Chondrocyte (in vitro differentiated cells): Measurements from ENCODE around the gene CTSS. TPM values are rescaled to one million over a fixed set of nuclear protein-coding genes. Genes with fewer than 3 reads are reported as not detected.

Experiments
- DNase-seq: peaks from one replicate; pipeline ENCODE4 v3.0.0; 2021; ENCODE audit warnings: mixed read lengths, low spot score
- H3K27ac Mint-ChIP-seq: one replicate; pipeline ENCODE4 v1.8.0; 2021; ENCODE audit warnings: mild to moderate bottlenecking, moderate library complexity, mixed read lengths; ENCODE audit not compliant: unreplicated experiment
- H3K27me3 Mint-ChIP-seq: 2 replicates; pipeline ENCODE4 v1.8.0; 2021; ENCODE audit warnings: low read depth, mixed read lengths
- H3K36me3 Mint-ChIP-seq: 2 replicates; pipeline ENCODE4 v1.8.0; 2021; ENCODE audit warnings: low read depth, mixed read lengths
- H3K4me1 Mint-ChIP-seq: 2 replicates; pipeline ENCODE4 v1.8.0; 2021; ENCODE audit warnings: low read depth, mild to moderate bottlenecking, mixed read lengths
- H3K4me3 Mint-ChIP-seq: one replicate; pipeline ENCODE4 v1.8.0; 2021; ENCODE audit warnings: mild to moderate bottlenecking, moderate library complexity, mixed read lengths; ENCODE audit not compliant: unreplicated experiment
- H3K9me3 Mint-ChIP-seq: 2 replicates; pipeline ENCODE4 v1.8.0; 2021; ENCODE audit warnings: low read depth, mixed read lengths
- total RNA-seq: library from RNA; stranded (reverse); gene quantifications from 3 replicates; pipeline ENCODE4 v1.2.1, GENCODE V29; 2021
- TF ChIP-seq, protein P1 (sequence below): fragments of 200-600 bp; sonication (generic); IDR thresholded peaks from 2 replicates; pipeline ENCODE4 v1.5.0; 2021; ENCODE audit warnings: antibody characterized with exemption, mild to moderate bottlenecking, moderate library complexity

CTSS gene
- total RNA-seq, 1 donor from 2014 or later: 1.5 TPM

DNA sequence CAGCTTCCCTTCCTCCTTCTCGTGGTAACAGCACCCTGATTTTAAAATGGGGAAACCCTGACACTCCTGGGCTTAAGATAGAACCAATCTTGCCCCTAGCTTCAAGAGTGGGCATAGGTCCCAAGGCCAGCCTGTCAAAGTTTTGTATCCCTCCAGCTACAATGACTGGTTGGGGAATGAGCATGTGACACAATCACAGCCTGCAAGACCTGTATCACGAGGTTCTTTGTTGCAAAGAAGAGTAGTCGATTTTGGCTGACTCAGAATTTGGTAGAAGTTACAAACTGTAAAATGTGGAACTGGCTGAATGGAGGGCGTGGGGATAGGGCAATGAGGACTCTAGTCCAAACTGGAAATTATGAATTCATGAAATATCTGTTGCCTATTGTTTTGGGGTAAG is 23.8 kb upstream of the CTSS start:
- no peak overlapping the region for H3K27ac Mint-ChIP-seq
- H3K27me3 Mint-ChIP-seq: no peaks in the 10 kb centered on the region
- no peaks in the 10 kb centered on the region for H3K9me3 Mint-ChIP-seq
- TF ChIP-seq, protein P1, sequence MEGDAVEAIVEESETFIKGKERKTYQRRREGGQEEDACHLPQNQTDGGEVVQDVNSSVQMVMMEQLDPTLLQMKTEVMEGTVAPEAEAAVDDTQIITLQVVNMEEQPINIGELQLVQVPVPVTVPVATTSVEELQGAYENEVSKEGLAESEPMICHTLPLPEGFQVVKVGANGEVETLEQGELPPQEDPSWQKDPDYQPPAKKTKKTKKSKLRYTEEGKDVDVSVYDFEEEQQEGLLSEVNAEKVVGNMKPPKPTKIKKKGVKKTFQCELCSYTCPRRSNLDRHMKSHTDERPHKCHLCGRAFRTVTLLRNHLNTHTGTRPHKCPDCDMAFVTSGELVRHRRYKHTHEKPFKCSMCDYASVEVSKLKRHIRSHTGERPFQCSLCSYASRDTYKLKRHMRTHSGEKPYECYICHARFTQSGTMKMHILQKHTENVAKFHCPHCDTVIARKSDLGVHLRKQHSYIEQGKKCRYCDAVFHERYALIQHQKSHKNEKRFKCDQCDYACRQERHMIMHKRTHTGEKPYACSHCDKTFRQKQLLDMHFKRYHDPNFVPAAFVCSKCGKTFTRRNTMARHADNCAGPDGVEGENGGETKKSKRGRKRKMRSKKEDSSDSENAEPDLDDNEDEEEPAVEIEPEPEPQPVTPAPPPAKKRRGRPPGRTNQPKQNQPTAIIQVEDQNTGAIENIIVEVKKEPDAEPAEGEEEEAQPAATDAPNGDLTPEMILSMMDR: no peak
- no peak overlapping the region for H3K4me3 Mint-ChIP-seq
- H3K36me3 Mint-ChIP-seq: peaks cover 11% of the 10 kb centered on the region
- H3K4me1 Mint-ChIP-seq: no peaks in the 10 kb centered on the region
- no peak for DNase-seq

DNA sequence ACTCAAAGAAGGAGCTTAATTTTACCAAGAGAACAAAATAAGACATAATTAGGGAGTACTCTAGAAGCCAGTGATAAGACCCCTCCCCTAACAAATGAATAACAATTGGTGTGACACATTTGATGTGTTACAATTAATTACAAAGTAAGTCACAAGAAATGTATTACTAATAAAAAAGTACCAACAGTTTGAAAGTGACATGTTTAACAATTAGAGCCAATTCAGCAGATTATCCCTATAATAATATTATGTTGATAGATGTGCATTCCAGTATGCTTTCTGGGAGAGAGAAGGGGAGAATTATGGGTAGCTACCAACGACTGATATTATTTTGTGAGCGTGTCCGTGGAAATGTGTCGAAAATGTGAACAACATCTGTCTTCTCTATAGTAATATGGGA is 23.4 kb upstream of the CTSS start:
- Mint-ChIP-seq H3K27ac (no peak overlapping the region), H3K9me3 (no peaks in the 10 kb centered on the region), H3K4me3 (no peak overlapping the region), H3K4me1 (no peaks in the 10 kb centered on the region), H3K36me3 (peaks cover 7% of the 10 kb centered on the region), H3K27me3 (no peaks in the 10 kb centered on the region)
- TF ChIP-seq, protein P1: no peak
- no peak for DNase-seq

DNA sequence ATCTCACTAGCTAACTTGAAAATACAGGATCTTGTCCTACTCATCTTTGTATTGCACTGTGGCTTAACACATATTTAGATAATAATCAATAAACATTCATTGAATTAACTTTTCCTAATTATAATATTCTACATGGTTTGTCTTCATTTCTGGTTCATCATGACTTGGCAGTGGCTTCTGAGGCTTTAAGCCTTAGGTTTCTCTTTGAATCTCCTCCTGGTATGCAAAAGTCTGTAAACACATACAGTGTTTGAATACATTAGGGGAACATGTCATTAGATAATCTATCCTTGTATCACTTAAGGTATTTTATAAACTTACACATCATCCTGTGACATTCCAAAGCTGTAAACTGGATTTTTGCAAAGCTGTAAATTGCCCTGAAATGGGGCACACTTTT is 21.9 kb upstream of the CTSS start:
- Mint-ChIP-seq H3K4me3 (no peak overlapping the region), H3K27ac (no peak overlapping the region), H3K9me3 (no peaks in the 10 kb centered on the region), H3K27me3 (no peaks in the 10 kb centered on the region), H3K36me3 (peaks cover 7% of the 10 kb centered on the region), H3K4me1 (peaks cover 6% of the 10 kb centered on the region)
- TF ChIP-seq, protein P1: no peak
- no peak for DNase-seq

DNA sequence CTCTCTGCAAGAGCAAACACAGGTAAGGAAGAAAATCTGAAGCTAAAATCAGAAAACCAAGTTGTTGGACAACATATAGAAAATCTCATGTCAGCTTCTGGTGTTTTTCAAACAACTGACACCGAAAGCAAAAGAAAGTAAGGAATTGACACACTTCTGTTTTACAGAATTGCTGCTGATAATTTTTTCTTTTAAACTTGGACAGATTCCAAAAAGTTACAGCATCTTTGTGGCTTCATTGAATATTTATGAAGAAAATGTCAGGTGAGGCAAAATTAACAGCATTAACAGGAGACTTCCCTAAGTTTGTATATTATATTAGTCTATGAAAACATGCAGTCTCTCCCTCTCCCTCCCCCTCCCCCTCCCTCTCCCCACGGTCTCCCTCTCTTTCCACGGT is 14.9 kb upstream of the CTSS start:
- peaks cover 2% of the 10 kb centered on the region for H3K36me3 Mint-ChIP-seq
- no peak overlapping the region for H3K4me3 Mint-ChIP-seq
- DNase-seq: no peak
- no peak overlapping the region for H3K27ac Mint-ChIP-seq
- TF ChIP-seq, protein P1: no peak
- peaks cover 6% of the 10 kb centered on the region for H3K4me1 Mint-ChIP-seq
- no peaks in the 10 kb centered on the region for H3K9me3 Mint-ChIP-seq
- H3K27me3 Mint-ChIP-seq: no peaks in the 10 kb centered on the region

DNA sequence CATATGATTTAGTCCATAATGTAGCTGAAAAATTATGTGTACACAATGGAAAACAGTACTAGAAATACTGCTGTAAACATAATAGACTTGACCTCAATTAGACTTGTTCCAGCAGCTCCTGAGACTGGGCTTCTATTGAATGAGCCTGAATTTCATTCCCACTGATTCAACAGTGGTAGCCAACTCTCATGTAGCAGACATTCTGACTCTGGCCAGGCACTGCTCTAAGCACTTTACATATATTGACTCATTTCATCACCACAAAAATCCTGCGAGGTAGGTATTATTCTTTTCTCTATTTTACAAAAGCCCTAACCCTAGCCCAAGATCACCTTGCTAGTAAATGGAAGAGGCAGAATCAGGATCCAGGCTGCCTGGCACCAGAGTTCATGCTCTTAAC is 12.8 kb upstream of the CTSS start:
- no peak overlapping the region for H3K4me3 Mint-ChIP-seq
- no peaks in the 10 kb centered on the region for H3K27me3 Mint-ChIP-seq
- peaks cover 2% of the 10 kb centered on the region for H3K36me3 Mint-ChIP-seq
- H3K4me1 Mint-ChIP-seq: peaks cover 5% of the 10 kb centered on the region
- TF ChIP-seq, protein P1: no peak
- H3K9me3 Mint-ChIP-seq: no peaks in the 10 kb centered on the region
- H3K27ac Mint-ChIP-seq: no peak overlapping the region
- no peak for DNase-seq
